NCI-H345 treated with DMSO at 0.1 percent for 48 hours (cell line): ENCODE measurements around the gene ADSL.
A peak's percentile ranks its signal among the peaks of the same experiment; 100 is the strongest.

Experiments used
- DNase-seq: peaks from one replicate; lab custom pipeline; 2025; ENCODE audit not compliant: unreplicated experiment; lab: John Stamatoyannopoulos, UW

Gene ADSL

GRCh38 chr22:40434745-40435144, 88.4 kb downstream of the ADSL start:
- no peak for DNase-seq

GRCh38 chr22:40436505-40437431, 90.5 kb downstream of the ADSL start:
- DNase-seq, result peak; percentile 1
